ENCODE results near the gene SHB.
"Not testable (repeated sequence)": the region's sequence is repeated elsewhere in the genome, so short reads cannot be mapped to it uniquely, and the experiment has no call there.

The SHB gene

DNA sequence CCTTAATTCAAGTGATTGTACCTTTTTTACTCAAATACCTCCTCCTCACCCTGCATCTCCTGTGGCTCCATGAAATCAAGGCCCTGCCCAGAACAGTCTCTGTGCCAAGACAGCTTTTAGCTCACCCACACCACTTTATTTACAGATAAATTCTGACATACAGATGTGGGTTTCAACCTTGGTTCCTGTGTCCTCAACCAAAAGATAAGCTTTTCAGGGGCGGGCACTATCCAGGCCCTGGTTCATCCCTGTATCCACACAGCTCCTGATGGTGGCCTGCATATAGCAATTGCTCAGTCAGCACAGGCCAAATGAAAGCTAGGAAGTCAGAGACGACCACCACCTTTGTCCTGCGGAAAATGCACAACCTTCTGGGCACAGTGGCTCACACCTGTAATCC is 8.3 kb downstream of the SHB start:
- no peaks in the 10 kb centered on the region for H3K36me3 Mint-ChIP-seq
- peaks cover 3% of the 10 kb centered on the region for H3K4me1 Mint-ChIP-seq (ENCODE audit: low read depth)
- no peaks in the 10 kb centered on the region for H3K9me3 Mint-ChIP-seq (ENCODE audit: low read depth)
- H3K27me3 Mint-ChIP-seq, result no peaks in the 10 kb centered on the region
- no peak overlapping the region for H3K4me3 Mint-ChIP-seq
- H3K27ac Mint-ChIP-seq, result no peak overlapping the region

DNA sequence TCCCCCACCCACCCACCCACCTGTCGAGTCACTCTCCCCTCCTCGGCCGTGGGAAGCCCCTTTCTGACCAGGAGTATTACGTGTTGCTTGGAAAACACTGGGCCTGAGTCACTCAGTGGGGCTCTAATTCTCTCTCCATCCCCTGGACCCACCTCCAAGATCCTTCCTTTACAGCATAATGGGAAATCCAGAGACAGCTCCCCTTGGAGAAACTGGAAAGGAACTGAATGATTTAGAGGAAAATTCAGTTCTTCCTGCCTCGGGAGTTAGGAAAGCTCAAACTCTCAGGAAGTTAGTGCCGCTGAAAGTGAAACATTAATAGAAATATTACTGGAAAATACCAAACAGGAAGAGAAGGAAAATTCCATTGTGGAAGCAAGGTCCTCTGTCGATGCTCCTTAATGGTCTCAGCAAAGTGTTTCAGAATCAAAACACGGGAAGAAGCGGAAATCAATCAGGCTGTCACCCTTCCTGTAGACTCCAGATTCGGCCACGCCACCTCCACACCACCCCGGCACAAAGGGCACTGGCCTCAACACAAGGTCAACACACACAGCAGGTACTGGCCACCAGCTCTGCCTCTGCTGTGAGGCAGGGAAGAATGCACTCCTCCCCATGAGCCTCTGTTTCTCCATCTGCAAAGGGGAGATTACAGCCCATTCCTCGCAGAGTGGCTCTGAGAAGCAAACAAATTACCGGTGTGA is 9.6 kb downstream of the SHB start:
- Mint-ChIP-seq H3K4me1 (ENCODE audit: low read depth) (no peaks in the 10 kb centered on the region), H3K9me3 (ENCODE audit: low read depth) (no peaks in the 10 kb centered on the region), H3K27ac (no peak overlapping the region), H3K36me3 (no peaks in the 10 kb centered on the region), H3K4me3 (no peak overlapping the region), H3K27me3 (no peaks in the 10 kb centered on the region)

DNA sequence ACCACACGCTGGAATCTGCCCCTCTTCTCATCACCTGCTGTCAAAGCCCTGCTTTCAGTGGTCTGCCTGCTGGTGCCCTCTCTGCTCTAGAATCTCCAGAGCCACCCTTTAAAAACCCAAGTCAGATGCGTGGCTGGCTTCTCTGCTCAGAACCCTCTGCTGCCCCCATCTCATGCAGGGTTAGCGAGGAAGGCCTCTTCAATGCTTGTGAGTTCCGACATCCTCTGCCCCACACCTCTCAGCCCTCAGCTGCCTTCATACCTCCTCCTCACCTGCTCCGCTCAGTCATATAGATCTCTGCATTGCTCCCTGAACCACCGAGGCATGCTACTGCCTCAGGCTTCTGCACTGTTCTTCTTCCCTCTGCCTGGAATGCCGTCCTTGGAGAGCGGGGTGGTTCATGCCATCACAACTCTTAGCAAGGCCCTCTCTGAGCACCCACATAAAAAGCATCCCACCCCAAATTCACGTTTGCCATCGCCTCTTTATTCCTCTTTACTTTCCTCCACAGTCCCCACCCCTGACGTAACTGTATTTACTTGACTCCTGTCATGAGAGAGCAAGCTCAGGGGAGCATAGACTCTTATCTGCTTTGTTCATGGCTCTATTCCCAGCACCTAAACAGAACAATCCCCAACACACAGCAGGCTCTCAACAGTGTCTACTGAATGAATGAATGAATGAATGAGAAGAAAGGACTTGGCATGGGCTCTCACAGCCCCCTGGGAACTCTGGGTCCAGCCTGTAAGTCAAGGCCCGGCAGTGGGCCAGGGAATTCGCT is 10.4 kb downstream of the SHB start:
- Mint-ChIP-seq H3K27me3 (no peaks in the 10 kb centered on the region), H3K27ac (no peak overlapping the region), H3K4me1 (ENCODE audit: low read depth) (no peaks in the 10 kb centered on the region), H3K4me3 (no peak overlapping the region), H3K9me3 (ENCODE audit: low read depth) (no peaks in the 10 kb centered on the region), H3K36me3 (no peaks in the 10 kb centered on the region)

DNA sequence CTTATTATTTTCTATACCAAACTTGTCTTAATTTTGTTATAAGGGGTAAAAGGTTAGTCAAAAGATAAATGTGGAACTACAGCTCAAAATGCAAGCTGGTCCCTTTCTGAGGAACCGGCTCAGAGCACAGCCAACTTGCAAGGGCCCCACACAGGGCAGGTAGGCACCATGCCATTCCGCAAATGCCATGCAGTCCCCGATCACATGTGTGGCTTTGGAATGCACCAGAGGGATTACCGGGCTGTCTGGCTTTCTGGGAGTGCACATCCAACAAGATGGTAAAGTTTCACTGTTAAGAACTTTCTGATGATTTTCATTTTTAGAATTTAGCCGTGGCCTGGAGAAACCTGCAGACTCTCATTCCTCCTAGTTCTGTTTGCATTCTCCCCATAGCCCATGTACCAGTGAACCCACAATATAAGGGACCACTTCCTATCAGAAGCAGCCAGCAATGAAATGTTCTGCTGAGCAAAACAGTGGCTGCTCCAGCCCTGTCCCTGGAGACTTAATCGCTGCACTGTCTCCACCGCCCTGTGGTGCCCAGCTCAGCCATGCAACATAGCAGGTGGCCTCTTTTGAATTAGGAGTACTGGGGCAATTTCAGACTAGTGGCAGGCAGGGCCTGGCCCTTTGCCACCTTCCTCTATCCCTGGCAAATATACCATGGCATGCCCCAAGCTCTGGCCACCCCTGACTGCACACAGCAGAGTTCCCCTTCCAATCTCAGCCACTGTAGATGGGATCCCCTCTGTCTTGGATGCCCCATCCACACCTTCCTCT is 11.4 kb downstream of the SHB start:
- no peaks in the 10 kb centered on the region for H3K27me3 Mint-ChIP-seq
- H3K9me3 Mint-ChIP-seq (ENCODE audit: low read depth), result no peaks in the 10 kb centered on the region
- H3K4me3 Mint-ChIP-seq, result no peak overlapping the region
- H3K27ac Mint-ChIP-seq, result no peak overlapping the region
- no peaks in the 10 kb centered on the region for H3K4me1 Mint-ChIP-seq (ENCODE audit: low read depth)
- no peaks in the 10 kb centered on the region for H3K36me3 Mint-ChIP-seq

DNA sequence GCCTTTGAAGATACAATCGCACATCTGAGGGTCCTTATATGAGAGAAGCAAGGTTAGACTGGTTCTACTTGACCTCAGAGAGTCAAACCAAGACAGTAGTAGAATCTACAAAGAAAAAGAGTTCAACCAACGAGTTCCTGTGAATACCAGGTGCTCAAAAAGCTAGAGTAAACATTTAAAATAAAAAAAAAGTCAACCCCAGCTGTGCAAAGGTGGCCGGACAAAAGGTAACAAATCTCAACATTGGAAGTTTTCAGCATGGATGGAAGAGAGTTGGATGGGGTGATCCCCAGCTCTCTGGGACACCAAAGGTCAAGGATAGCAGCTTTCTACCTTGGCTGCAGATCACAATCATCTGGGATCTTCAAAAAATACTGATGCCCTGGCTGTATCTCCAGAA is 14.4 kb downstream of the SHB start:
- Mint-ChIP-seq H3K4me1 (ENCODE audit: low read depth) (no peaks in the 10 kb centered on the region), H3K4me3 (no peak overlapping the region), H3K9me3 (ENCODE audit: low read depth) (no peaks in the 10 kb centered on the region), H3K36me3 (no peaks in the 10 kb centered on the region), H3K27me3 (no peaks in the 10 kb centered on the region), H3K27ac (no peak overlapping the region)

DNA sequence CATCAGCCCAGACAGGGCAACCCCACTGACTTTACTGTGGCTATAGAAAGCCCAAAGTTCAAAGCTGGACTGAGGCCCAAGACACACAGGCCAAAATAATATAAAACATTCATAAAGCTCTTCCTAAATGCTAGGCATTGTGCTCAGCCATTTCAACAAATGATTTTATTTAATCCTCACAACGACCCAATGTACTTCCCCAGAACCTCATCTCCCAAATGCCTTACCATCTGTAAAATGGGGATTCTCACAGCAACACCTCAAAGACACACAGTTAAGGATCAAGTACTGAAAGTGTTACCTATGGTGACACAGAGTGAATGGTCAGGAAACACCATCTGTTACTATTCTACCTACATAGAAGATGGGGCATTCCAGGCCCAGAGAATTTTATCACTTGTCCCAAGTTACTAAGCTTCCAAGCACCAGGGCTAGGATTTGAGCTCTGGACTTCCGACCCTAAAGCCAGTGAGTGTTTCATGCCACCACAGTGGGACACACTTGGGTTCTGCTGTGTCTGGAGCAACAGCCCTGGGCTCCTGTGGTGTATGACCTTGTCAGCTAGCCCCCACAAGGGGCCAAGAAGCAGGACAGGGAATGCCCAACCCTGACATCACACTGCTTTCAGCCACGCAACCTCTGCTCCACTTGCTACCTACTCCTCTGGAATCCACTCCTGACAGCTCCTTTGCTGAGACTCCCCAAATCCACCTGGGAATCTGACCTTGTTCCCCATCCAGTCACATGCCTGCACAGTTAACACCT is 15.1 kb downstream of the SHB start:
- no peak overlapping the region for H3K4me3 Mint-ChIP-seq
- H3K36me3 Mint-ChIP-seq, result no peaks in the 10 kb centered on the region
- H3K9me3 Mint-ChIP-seq (ENCODE audit: low read depth), result no peaks in the 10 kb centered on the region
- H3K4me1 Mint-ChIP-seq (ENCODE audit: low read depth), result no peaks in the 10 kb centered on the region
- H3K27ac Mint-ChIP-seq, result no peak overlapping the region
- no peaks in the 10 kb centered on the region for H3K27me3 Mint-ChIP-seq

DNA sequence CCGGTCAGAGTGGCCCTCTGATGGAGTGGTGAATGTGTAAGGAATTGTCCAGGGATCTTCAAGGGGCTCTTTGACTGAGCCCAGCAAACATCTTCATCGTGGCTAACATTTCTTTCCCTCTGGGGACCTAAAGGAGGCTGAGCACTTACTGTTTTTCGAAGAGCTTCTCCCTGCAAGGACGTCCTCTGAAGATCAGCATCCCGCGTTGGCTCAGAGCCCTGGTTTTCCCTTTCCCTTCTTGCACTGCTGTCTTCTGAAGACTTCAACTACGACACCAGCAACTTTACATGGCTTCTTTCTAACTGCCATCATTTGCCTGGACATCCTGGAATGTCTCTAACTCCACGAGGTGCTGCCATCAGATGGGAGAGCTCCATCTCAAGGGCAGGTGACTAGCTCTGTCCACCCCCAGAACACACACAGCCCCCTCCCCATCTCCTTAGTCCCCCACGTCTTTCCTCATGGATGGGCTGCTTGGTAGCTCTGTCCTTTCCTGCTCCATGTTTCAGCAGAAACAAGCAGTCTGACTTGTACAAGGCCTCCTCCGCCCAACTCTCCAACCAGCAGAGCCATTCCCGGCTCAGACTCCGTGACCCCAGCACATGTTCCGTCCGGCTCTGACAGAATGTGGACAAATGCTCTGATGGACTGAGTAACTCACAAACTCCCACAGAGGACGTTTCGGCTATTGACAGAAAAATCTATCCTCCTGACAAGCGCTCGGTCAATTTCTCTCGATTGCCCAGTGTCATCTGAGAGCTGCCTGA is 17.1 kb downstream of the SHB start:
- Mint-ChIP-seq H3K9me3 (ENCODE audit: low read depth) (no peaks in the 10 kb centered on the region), H3K4me3 (no peak overlapping the region), H3K36me3 (no peaks in the 10 kb centered on the region), H3K4me1 (ENCODE audit: low read depth) (peaks cover 5% of the 10 kb centered on the region), H3K27ac (no peak overlapping the region), H3K27me3 (no peaks in the 10 kb centered on the region)

DNA sequence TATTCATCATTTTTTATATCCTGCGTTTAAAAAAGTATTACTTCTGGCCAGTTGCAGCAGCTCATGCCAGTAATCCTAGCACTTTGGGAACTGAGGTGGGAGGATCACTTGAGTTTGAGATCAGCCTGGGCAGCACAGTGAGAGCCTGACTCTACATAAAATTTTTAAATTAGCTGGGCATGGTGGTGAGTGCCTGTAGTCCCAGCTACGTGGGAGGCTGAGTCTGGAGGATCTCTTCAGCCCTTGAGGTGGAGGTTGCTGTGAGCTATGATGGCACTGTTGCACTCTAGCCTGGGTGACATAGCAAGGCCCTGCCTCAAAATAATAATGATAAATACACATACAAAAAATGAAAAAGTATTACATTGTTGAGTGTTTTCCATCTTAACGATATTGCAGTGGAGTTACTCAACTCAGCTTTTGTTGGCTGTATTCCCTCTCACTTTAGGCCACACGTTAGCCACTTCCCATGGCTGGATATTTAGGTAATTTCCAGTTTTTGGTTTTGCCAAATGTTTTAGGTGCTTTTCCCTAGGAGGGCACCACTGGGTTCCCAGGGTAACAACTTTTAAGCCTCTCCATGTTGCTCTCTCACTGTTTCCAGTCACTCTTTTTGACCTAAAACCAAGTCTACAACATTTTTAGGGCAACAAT is 20.6 kb downstream of the SHB start:
- Mint-ChIP-seq H3K4me3 (no peak overlapping the region), H3K27ac (no peak overlapping the region), H3K27me3 (no peaks in the 10 kb centered on the region), H3K36me3 (no peaks in the 10 kb centered on the region), H3K9me3 (ENCODE audit: low read depth) (no peaks in the 10 kb centered on the region), H3K4me1 (ENCODE audit: low read depth) (peaks cover 5% of the 10 kb centered on the region)

DNA sequence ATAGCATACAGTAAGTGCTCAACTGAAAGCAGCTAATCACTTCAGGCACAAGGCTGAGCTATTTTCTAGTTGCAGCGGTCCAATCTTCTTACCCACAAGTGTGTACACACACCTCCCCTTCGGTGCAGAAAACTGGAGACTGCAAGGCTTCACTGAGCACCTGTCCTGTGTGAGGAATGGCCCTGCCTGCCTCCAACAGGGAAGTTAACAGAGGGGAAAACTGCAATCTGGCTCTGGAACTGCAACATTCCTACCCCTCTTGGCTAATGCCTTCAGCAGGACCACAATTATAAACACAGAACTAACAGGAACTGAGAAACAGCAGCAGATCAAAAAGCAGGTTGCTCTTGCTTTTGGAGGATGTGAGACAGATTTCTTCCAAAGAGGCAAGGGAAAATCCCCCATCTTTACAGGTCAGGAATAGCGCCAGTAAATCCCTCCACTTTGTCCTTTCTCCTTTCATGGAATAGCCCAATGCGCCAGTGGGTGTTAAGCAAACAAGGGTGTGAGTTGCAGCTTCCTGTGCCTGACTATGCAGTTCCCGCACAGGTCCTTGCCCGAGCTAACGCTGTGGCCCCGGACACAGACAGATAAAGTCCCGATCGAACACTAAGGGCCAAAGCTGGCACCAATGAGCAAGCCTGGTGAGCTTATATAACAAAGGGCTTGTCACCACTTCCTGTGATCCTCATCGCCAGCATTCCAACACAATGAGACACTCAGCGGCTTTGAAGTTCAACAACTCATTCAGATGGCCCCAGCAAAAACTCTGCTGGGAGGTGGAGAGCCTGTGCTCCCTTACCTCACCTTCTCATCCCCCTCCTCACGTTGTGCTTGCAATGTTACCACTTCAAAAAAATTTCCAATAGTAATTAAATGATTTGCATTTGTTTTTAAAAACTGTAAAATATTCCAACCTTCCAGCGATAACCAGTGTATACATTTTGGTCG is 21.5 kb downstream of the SHB start:
- Mint-ChIP-seq H3K9me3 (ENCODE audit: low read depth) (no peaks in the 10 kb centered on the region), H3K4me1 (ENCODE audit: low read depth) (peaks cover 5% of the 10 kb centered on the region), H3K27ac (no peak overlapping the region), H3K27me3 (no peaks in the 10 kb centered on the region), H3K4me3 (no peak overlapping the region), H3K36me3 (no peaks in the 10 kb centered on the region)

DNA sequence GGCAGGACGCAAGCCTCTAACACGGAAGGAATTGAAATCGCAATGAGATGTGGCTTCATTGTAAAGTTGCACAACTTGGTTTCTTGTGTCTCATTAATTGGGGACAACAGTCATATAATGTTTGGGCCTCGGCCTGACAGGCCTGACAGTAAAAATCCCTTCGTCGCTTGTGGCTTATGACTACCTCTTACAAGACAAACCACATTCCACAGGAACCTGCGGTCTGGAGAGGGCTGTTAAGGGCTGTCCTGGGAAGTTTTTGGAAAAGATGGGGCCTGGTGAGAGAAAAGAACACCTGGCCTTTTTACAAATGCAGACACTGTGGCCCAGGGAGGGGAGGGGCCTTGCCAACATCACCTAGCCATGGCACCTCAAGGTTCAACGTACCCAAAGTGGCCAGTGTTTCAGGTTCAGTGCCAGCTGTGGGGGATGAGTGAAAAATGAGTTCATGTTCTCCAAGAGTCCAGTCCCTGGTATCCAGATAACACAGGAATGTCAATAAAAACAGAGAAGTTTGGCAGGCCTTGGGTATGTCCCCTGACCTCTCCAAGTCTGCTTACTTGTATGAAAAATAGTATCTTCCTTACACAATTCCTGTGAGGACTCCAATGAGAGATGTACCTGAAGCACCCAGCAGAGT is 22.2 kb downstream of the SHB start:
- H3K9me3 Mint-ChIP-seq (ENCODE audit: low read depth), result no peaks in the 10 kb centered on the region
- H3K36me3 Mint-ChIP-seq, result no peaks in the 10 kb centered on the region
- H3K4me1 Mint-ChIP-seq (ENCODE audit: low read depth), result peaks cover 5% of the 10 kb centered on the region
- no peak overlapping the region for H3K27ac Mint-ChIP-seq
- no peaks in the 10 kb centered on the region for H3K27me3 Mint-ChIP-seq
- no peak overlapping the region for H3K4me3 Mint-ChIP-seq

DNA sequence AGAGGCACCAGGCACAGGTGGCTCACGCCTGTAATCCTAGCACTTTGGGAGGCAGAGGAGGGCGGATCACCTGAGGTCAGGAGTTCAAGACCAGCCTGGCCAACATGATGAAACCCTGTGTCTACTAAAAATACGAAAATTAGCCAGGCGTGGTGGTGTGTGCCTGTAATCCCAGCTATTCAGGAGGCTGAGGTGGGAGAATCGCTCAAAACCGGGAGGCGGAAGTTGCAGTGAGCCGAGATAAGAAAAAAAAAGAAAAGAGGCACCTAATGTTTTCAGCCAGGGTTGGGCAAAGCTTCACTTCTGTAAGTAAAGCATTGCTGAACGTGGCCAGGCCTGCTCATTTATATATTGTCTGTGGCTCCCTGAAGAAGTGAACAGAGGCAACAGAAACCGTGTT is 23.1 kb downstream of the SHB start:
- not testable (repeated sequence) for H3K27ac Mint-ChIP-seq; H3K36me3 Mint-ChIP-seq; H3K4me1 Mint-ChIP-seq (ENCODE audit: low read depth); H3K4me3 Mint-ChIP-seq; H3K9me3 Mint-ChIP-seq (ENCODE audit: low read depth); H3K27me3 Mint-ChIP-seq

DNA sequence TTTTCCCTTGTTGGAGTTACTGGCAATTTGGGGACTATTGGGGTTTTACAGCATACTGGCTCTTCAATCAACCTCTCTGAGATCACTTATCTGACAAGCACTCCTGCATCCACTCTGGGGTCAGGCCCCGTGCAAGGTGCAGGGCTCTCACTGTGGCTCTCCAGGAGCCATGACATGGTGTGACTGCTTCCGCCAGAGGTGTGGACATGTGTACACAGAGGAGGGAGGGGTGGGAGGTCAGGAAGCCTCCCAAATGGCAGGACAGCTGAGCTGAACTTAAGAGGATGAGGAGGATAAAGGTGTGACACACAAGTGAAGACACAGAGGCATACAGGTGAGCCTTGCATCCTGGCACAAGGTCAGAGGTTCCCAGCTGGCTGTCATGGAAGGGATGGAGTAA is 24.3 kb downstream of the SHB start:
- Mint-ChIP-seq H3K27me3 (no peaks in the 10 kb centered on the region), H3K27ac (no peak overlapping the region)

More for the DNA sequence above, 24.3 kb downstream of the SHB start:
- peaks cover 5% of the 10 kb centered on the region for H3K4me1 Mint-ChIP-seq (ENCODE audit: low read depth)
- no peak overlapping the region for H3K4me3 Mint-ChIP-seq
- H3K9me3 Mint-ChIP-seq (ENCODE audit: low read depth), result no peaks in the 10 kb centered on the region
- no peaks in the 10 kb centered on the region for H3K36me3 Mint-ChIP-seq
